Lower lobe of right lung (tissue), 2 donors: Measurements from ENCODE around the gene RNF123. TPM values are rescaled to one million over a fixed set of nuclear protein-coding genes. Genes with fewer than 3 reads are reported as not detected.

Source experiments
- ATAC-seq, 2 donors: fragments of 200-7000 bp; cut with Tn5 transposase; one replicate each; pipeline ENCODE4 v1.9.1; 2020 to 2022; ENCODE audit warnings: mild to moderate bottlenecking in 2 of 2, moderate library complexity in 2 of 2
- DNase-seq: peaks from one replicate; pipeline ENCODE4 v3.0.0-alpha.2; 2020
- H3K27ac ChIP-seq: fragments of 200-600 bp; one replicate; pipeline ENCODE4 v1.8.0; 2022
- H3K27me3 ChIP-seq: fragments of 200-600 bp; one replicate; pipeline ENCODE4 v1.8.0; 2022; ENCODE audit warnings: low read depth
- H3K36me3 ChIP-seq: fragments of 200-600 bp; one replicate; pipeline ENCODE4 v1.8.0; 2022; ENCODE audit warnings: mild to moderate bottlenecking
- H3K4me1 ChIP-seq: fragments of 200-600 bp; one replicate; pipeline ENCODE4 v1.8.0; 2022
- H3K4me3 ChIP-seq: fragments of 200-600 bp; one replicate; pipeline ENCODE4 v1.8.0; 2022; ENCODE audit warnings: mild to moderate bottlenecking
- H3K9me3 ChIP-seq: fragments of 200-600 bp; one replicate; pipeline ENCODE4 v1.8.0; 2022
- intact Hi-C: fragments of 100-400 bp; cut with DNase I; formaldehyde crosslinking; loops from one replicate; pipeline ENCODE4 v1.11.0; 2022
- total RNA-seq: library from RNA; stranded (reverse); fragmentation: NEBNext Ultra II Directional; extraction: Animal tissue kit (Norgen Biotek cat#: 25700); gene quantifications from one replicate; pipeline ENCODE4 v1.2.1, GENCODE V29; 2021
- TF ChIP-seq, protein P1 (sequence below): fragments of 200-600 bp; IDR thresholded peaks from one replicate; pipeline ENCODE4 v1.8.0; 2022; ENCODE audit warnings: antibody characterized with exemption, mild to moderate bottlenecking
- donor health status: DM: no; HTN: yes; CAD: no; lungs with severe emphysema.

Gene RNF123
- total RNA-seq, 1 donor from 2014 or later = 42.9 TPM

GRCh38 chr3:49705390-49705960 is 16.1 kb downstream of the RNF123 start:
- Histone ChIP-seq H3K4me1 (peaks cover 8% of the 10 kb centered on the region), H3K36me3 (peaks cover 61% of the 10 kb centered on the region), H3K4me3 (no peak overlapping the region), H3K27me3 (no peaks in the 10 kb centered on the region), H3K27ac (no peak overlapping the region), H3K9me3 (no peaks in the 10 kb centered on the region)
- TF ChIP-seq, protein P1, sequence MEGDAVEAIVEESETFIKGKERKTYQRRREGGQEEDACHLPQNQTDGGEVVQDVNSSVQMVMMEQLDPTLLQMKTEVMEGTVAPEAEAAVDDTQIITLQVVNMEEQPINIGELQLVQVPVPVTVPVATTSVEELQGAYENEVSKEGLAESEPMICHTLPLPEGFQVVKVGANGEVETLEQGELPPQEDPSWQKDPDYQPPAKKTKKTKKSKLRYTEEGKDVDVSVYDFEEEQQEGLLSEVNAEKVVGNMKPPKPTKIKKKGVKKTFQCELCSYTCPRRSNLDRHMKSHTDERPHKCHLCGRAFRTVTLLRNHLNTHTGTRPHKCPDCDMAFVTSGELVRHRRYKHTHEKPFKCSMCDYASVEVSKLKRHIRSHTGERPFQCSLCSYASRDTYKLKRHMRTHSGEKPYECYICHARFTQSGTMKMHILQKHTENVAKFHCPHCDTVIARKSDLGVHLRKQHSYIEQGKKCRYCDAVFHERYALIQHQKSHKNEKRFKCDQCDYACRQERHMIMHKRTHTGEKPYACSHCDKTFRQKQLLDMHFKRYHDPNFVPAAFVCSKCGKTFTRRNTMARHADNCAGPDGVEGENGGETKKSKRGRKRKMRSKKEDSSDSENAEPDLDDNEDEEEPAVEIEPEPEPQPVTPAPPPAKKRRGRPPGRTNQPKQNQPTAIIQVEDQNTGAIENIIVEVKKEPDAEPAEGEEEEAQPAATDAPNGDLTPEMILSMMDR = no peak
- DNase-seq (no peak), ATAC-seq (no peak)
- intact Hi-C loops = no loop called here

- H3K4me1 ChIP-seq = peaks cover 8% of the 10 kb centered on the region
- ATAC-seq (no peak), DNase-seq (no peak)
- intact Hi-C loops = no loop called here
- peaks cover 58% of the 10 kb centered on the region for H3K36me3 ChIP-seq
- no peak overlapping the region for H3K27ac ChIP-seq
- no peaks in the 10 kb centered on the region for H3K9me3 ChIP-seq
- TF ChIP-seq, protein P1 = no peak
- H3K4me3 ChIP-seq = no peak overlapping the region
- H3K27me3 ChIP-seq = no peaks in the 10 kb centered on the region
Measured at GRCh38 chr3:49706456-49707112, 17.2 kb downstream of the RNF123 start.

GRCh38 chr3:49707113-49707480 is 17.7 kb downstream of the RNF123 start:
- intact Hi-C loops = no loop called here
- Histone ChIP-seq H3K27ac (no peak overlapping the region), H3K4me1 (peaks cover 8% of the 10 kb centered on the region), H3K9me3 (no peaks in the 10 kb centered on the region), H3K36me3 (peaks cover 53% of the 10 kb centered on the region), H3K27me3 (no peaks in the 10 kb centered on the region), H3K4me3 (no peak overlapping the region)
- TF ChIP-seq, protein P1 = no peak
- DNase-seq (no peak), ATAC-seq (no peak)

- no peak for ATAC-seq
- Histone ChIP-seq H3K4me1 (no peaks in the 10 kb centered on the region), H3K9me3 (no peaks in the 10 kb centered on the region), H3K36me3 (peaks cover 32% of the 10 kb centered on the region), H3K27me3 (no peaks in the 10 kb centered on the region), H3K4me3 (no peak overlapping the region), H3K27ac (no peak overlapping the region)
- TF ChIP-seq, protein P1 = no peak
- DNase-seq = no peak
- intact Hi-C loops = no loop called here
Measured at GRCh38 chr3:49709852-49710251, 20.5 kb downstream of the RNF123 start.

DNA sequence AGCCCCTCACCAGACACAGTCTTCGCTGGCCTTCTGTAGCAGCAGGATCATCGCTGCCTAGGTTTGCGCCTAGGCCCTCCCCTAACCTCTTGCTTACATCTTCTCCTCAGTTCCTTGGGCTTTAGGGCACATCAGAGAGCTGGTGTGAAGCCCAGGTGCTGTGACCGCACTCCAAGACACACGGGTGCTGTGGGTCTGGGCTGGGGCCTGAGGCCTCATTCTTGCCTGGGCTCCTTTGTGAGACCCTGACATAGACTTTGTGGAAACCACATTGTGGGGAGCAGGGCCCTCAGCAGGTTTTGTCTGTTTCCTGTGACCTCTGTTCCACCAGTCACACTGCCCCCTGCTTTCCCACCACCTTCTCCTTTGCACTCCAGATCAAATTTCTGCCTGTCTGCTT is 22.1 kb downstream of the RNF123 start:
- TF ChIP-seq, protein P1 = no peak
- DNase-seq = no peak
- intact Hi-C loops = no loop called here
- no peaks in the 10 kb centered on the region for H3K4me1 ChIP-seq
- H3K36me3 ChIP-seq = peaks cover 28% of the 10 kb centered on the region
- no peak for ATAC-seq
- H3K9me3 ChIP-seq = no peaks in the 10 kb centered on the region
- no peak overlapping the region for H3K27ac ChIP-seq
- H3K27me3 ChIP-seq = no peaks in the 10 kb centered on the region
- no peak overlapping the region for H3K4me3 ChIP-seq
